ENCODE results near the gene MOV10. TPM values are rescaled to one million over a fixed set of nuclear protein-coding genes. Genes with fewer than 3 reads are reported as not detected.

MOV10 gene
- polyA plus RNA-seq, 4 donors, result 65.8 to 74.1 (median 72.1) TPM

DNA sequence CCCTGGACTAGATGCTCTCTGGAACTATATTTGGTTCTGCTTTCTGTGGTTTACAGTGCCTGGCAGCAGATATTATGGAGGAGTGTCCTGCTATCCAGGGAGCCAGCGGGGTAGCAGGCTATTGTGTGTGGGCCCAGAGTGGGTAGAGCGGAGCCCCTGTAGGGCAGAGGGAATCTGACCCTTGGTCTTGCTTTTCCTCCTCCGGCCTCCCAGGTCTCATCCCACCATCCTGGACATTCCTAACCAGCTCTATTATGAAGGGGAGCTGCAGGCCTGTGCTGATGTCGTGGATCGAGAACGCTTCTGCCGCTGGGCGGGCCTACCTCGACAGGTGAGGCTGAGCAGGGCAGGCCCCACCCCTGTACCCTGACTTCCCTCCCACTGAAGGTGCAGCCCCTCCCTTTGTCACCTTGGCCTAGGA lies 23.3 kb downstream of the MOV10 start:
- DNase-seq (ENCODE audit: low read depth in 4 of 4, low spot score in 3 of 4), result no peak

DNA sequence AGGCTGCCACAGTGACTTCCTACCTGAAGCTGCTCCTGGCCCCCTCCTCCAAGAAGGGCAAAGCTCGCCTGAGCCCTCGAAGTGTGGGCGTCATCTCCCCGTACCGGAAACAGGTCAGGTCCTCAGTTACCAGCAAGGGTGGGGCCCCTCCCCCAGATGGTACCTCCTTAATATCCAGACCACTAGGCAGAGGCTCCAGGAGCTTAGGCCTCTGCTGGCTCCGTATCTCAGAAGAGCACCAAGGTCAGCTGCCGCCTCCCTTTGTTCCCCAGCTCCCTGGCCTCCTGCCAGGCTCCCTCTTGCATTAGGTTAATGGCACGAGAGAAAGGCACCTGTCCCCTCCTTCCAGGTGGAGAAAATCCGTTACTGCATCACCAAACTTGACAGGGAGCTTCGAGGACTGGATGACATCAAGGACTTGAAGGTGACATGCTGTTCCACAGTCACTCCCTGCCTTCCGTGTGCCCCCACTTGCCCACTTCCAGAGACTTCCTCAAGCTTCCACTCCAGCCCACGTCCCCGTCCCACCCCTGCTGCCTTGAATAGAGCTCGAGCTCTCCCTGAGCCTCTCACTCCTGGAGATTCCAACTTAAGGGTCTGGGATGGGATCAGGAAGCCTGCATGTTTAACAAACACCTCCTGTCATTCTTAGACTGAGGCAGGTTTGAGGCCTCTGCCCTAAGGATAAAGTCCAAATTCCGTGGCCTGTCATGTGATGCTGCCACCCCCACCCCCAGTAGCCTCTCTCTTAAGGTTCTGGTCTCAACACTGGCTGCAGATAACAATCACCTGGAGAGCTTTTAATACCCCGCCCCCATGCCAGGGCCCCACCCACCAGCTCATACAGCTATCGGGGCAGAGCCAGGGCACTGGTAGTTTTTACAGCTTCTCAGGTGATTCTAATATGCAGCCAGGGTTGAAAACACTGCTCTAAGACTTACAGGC lies 24.2 kb downstream of the MOV10 start:
- no peak for DNase-seq (ENCODE audit: low read depth in 4 of 4, low spot score in 3 of 4)

DNA sequence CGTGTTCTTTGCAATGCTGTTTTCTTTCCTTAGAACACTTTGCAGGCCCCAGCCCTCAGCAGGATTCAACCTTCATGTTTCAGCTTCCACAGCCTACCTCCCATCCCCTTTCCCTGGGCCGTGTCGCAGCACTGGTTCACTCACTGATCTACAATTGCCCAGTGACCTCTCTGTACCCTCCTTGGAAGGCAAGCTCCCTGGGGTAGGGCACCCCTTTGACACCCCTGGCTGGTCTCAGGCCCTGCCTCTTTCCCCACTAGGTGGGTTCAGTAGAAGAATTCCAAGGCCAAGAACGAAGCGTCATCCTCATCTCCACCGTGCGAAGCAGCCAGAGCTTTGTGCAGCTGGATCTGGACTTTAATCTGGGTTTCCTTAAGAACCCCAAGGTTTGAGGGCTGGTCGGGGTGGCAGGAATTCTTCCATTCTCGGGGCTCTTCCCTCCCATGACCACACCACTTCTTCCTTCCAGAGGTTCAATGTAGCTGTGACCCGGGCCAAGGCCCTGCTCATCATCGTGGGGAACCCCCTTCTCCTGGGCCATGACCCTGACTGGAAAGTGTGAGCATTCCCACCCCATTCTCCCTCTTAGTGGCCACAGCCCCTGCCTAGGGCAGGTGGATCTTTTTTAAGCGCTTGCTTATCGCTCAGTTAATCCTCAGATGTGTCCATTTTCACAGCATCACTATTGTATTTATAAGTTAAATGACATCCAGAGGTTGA lies 25.1 kb downstream of the MOV10 start:
- DNase-seq (ENCODE audit: low read depth in 4 of 4, low spot score in 3 of 4), result no peak

DNA sequence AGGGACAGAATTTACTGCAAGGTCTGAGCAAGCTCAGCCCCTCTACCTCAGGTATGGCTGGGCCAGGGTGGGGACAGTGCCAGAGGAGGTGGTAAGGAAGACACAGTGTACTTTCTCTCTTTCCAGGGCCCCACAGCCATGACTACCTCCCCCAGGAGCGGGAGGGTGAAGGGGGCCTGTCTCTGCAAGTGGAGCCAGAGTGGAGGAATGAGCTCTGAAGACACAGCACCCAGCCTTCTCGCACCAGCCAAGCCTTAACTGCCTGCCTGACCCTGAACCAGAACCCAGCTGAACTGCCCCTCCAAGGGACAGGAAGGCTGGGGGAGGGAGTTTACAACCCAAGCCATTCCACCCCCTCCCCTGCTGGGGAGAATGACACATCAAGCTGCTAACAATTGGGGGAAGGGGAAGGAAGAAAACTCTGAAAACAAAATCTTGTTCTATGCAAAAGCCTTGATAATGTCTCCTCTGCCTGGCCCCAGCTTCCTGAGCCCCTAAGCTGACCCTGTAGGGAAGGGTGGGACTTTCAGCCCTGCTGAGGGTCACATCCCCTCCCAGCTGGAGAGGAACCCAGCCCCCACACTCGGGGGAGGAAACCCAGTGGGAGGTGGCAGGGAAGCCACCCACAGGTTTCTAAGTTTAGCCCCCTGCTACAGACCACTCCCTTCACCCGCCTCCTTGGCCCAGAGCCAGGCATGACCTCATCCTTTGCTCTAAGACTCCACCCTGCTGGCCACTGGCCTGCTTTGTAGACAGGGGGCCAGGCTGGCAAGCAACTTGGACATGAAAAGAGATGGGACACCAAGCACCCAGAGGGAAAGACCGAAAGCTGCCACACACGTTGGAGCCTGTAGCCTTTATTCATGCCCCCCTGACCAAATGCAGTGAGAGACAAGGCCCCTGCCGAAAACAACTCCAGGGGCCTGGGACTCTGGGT lies 26.1 kb downstream of the MOV10 start:
- DNase-seq (ENCODE audit: low read depth in 4 of 4, low spot score in 3 of 4), result peak; percentile 85 to 93 (median 91)

DNA sequence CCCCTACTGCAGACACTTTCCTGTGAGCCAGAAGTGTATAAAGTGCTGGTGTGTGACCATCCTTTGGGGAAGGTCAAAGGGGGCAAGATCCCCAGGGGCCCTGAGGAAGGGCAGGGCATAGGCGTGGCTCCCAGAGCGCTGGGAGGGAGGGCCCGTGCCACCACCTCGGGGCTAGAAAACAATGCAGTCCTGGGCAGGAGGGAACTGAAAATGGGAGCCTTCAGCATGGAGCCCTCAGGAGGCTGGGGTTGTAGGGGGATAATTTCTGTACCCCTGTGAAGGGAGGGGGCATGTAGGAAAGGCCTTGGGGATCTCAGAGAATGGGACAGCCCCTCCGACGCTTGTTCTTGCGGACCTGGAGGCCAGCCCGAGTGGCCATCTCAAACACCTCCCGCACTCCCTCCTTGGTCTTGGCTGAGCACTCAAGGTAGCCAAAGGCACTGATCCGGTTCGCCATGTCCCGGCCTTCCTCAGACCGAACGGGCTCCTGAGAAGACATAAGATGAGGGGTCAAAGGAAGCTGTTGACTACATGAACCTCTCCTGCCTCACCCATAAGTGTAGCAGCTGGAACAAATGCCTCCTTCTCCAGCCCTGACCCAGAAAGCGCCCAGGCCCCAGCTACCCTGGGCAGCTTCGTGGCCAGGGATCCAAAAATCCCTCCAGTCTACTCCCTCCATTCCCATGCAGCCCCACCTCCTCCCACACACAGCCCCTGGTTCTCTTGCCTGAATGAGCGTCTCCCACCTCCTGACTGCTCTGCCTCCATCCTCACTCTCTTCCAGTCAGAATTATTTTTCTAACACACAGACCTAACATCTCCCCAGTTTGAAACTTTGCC lies 27.0 kb downstream of the MOV10 start:
- DNase-seq (ENCODE audit: low read depth in 4 of 4, low spot score in 3 of 4), result no peak

DNA sequence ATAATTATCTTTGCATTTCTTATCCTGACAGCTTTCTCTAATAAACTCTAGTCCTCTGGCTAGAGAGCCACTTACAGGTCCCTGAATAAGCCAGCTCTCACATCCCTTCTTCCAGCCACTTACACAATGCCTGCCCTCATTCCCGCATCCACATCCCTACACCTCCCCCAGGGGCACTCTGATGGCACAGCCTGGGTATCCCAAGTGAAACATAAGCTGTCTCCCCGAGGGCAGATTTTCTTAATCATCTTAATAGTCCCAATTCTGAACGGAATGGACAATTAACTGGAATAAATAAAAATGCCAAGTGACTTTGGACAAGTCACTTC lies 27.6 kb downstream of the MOV10 start:
- DNase-seq (ENCODE audit: low read depth in 4 of 4, low spot score in 3 of 4), result no peak

DNA sequence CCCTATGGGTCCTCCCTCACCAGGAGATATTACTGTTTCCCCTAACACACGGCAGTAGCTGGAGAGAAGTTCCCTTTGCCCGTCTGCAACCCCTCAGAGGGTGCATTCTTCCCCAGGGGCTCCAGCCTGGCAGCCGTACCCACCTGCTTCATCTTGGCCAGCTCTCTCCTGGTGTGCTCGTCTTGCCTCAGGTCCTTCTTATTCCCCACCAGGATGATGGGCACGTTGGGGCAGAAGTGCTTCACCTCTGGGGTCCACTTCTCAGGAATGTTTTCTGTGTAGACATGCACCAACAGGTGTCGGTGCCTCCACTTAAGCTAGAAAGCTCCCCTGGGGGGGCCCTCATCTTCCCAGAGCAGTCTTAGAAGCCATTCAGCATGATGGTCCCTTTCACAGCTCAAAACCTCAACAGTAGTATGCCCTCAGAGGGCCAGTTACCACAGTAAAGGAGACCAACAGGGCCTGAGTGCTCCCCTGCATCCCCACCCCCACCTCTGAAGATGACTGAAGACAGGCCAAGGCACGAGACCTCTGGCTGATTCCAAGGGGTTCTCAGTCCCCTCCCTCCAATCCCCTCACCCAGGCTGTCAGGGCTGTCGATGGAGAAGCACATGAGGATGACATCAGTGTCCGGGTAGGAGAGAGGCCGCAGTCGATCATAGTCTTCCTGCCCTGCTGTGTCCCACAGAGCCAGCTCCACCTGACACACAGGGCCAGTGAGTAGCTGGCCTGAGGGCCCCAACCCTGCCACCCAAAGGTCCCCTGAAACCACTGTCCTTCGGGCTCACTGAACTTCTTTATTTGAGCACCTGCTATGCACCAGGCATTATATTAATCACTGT lies 28.2 kb downstream of the MOV10 start:
- no peak for DNase-seq (ENCODE audit: low read depth in 4 of 4, low spot score in 3 of 4)

DNA sequence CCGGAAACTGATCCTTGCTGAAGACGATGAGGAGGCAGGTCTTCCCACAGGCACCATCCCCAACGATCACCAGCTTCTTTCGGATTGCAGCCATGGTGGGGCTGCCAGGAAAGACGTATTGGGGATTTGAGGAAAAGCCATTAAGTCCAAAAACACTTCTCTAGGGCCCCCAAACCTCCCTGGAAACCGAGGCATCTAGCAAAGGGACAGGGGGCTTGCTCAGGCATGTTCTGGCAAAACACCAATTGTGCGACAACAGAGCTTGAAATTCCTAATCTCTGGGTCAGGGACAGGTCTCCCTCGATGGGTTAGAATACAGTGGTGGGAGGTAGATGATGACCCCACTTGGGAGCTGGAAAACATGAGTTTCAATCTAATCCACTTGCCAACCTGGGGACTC lies 29.2 kb downstream of the MOV10 start:
- DNase-seq (ENCODE audit: low read depth in 4 of 4, low spot score in 3 of 4), result no peak

DNA sequence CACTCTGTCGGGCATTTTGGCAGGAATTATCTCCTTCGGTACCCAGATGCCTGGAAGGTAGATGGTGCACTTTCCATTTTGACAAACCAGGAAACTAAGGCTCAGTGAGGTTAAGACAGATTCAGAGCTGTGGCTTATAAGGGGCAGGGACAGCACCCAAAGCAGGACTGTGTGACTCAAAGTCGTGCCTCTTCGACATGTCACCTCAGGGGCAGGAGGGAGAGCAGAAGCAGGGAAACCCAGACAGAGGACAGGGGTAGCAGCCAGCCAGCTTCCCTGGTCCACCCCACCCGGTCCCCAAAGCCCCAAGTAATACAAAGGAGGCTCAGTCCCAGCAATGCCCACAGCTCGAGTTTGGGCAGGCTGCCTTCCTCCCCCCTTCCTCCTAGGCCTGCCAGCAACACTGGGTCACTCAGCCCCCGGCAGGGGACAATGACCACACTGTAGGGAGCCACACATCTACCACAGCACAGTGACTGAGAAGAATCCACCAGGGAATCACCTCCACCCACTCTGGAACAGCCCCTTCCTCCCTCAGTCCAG lies 30.0 kb downstream of the MOV10 start:
- DNase-seq (ENCODE audit: low read depth in 4 of 4, low spot score in 3 of 4), result no peak

DNA sequence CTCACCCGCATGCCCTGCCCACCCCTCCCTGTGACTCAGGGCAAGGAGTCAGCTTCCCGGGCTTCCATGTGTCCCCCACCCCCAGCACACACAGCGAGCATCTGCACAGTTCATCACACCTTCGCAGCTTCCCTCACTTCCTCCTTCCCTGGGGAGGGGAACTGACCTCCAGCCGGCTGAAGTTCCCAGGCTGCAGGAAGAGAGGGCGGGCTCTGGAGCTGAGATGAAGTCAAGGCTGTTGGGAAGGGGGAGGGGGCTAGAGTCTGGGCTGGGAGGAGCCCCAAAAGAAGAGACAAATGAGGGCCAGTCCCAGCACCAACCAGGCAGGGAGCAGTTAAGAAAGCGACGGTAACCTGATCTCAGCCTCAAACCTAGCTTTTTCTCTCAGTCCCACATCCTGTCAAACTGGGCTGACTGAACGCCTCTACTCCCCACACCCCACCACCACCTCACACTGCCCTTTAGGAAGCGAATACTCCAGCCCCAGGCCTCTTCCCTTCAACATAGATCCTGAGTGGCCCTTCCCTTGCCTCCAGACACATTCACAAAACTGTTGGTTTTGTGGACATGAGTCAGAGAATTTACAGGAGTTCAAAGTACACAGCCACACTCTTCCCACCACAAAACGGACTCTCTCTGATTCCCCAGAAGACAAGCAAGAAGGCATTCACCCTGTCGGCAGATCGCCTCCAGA lies 30.6 kb downstream of the MOV10 start:
- DNase-seq (ENCODE audit: low read depth in 4 of 4, low spot score in 3 of 4), result peak; percentile 79 to 95 (median 93)

DNA sequence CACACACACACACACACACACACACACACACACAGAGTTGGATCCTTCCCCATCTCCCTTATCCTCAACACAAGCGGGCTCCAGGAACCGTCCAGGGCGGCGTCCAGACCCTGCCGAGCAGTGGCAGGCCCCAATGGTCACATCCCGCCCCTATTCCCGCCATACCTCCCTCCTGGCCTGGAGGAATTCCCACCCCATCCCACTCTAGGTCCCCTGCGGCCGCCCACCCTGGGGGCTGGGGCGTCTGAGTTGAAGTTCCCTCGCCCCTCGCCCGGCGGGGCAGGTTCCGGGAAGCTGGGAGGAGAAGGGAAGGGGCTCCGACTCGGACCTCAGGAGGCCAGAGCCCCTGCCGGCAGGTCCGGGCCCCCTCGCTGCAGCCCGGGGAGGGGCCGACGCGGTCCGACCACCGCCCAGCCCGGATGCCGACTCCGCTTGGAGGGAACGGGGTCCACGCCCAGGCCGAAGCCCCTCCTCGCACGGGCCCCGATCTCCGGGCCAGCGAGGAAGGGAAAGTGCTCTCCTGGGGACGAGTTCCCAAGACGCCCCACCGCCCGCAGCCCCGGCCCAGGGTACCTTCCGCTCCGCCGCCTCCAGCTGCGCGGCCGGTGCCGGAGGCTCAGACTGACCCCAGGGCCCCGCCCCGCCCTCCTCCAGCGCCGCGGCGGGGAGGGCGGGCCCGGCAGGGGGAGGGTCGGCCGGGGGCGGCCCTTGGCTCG lies 32.2 kb downstream of the MOV10 start, which contains the start of gene RHOC:
Gene RHOC, minus strand, starts transcription at position 623 of the 716 bp plus-strand sequence. CDS start 3,328 bp downstream, outside the sequence.
- DNase-seq (ENCODE audit: low read depth in 4 of 4, low spot score in 3 of 4), result peak in 2 of 4 donors; percentile 39 to 69

DNA sequence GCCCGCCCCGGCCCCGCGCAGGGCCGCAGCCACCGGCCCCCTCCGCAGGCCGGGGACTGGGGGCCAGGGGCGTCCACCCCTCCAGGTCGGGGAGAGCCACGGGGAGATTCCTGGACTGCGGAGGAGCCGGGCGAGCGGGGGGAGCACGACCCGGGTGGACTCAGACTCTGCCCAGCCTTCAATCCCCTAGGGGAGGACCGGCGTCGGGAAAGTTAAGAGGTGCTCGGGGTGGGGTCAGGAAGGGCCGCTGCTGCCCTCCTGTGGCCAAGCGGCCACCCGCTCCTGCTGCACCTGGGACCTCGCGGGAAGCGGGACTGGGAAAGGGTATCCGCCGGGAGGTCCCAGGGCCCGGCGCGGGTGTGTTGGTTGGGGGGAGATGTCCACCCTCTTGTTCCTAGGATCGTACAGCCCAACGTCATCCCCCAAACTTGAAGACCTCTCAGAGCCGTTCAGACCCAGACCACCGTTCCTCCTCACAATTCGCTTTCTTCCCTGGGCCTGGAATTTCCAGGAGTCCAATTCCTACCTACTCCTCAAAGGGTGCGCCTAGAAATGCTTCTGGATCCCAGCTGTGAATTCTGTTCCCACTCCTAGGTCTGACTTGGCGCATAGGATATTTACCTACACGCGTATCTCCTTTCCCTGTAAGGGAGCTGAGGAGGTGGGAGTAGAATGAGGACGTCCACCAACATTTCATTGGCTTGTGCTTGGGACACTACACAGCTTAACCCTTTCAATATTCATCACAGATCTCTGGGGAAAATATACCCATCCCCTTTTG lies 33.0 kb downstream of the MOV10 start:
- DNase-seq (ENCODE audit: low read depth in 4 of 4, low spot score in 3 of 4), result peak; percentile 81 to 88 (median 84)

DNA sequence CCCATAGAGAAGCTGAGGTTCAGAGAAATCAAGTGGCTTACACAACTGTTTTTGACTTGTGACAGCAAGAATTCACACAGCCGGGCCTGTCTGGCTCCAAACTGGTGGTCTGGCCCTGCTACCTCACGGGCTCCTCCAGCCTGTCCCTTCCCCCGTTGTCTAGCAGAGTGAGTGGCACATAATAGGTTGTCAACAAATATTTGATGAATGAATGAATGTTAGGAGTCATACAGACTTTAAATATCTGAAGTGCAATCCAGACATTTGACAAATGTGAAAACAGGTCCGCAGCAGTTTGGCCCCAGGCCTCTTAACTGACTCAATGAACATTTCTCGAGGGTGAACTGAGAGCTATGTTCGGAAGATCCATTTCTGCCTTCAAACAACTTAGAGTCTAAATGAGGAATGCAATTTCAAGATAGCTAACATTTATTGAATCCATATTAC lies 33.6 kb downstream of the MOV10 start:
- DNase-seq (ENCODE audit: low read depth in 4 of 4, low spot score in 3 of 4), result no peak

DNA sequence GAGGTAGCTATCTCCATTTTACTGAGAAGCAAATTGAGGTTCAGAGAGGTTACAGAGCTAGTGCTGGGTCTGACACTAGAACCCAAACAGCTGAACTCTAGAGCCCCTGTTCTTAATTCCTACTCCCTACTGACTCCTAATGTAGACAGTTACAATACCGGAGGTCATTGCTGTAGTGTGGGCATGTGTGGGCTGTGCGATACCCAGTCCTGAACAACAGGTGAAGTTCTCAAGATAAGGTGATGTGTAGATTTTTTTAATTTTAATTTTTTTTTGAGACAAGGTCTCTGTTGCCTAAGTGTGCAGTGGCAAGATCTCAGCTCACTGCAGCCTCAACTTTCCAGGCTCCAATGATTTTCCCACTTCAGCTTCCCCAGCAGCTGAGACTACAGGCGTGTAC lies 34.0 kb downstream of the MOV10 start:
- DNase-seq (ENCODE audit: low read depth in 4 of 4, low spot score in 3 of 4), result no peak

DNA sequence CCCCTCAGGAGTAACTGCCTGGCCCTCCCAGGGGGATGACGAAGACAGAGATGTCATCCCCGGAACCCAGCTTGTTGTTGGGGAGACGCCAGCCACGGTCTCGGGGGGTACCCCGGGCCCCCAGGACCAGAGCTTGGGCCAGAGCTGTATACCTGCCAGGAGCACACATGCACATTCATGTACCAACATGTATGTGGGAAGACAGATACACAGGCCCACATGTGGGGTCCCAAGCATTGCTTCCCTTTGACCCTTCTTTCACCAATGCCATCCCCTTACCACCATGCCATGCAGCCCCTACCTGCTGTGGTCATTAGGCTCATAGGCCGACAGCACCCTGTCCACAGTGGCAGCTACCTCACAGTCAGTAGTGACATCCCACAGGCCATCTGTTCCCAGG lies 35.7 kb downstream of the MOV10 start:
- DNase-seq (ENCODE audit: low read depth in 4 of 4, low spot score in 3 of 4), result no peak

DNA sequence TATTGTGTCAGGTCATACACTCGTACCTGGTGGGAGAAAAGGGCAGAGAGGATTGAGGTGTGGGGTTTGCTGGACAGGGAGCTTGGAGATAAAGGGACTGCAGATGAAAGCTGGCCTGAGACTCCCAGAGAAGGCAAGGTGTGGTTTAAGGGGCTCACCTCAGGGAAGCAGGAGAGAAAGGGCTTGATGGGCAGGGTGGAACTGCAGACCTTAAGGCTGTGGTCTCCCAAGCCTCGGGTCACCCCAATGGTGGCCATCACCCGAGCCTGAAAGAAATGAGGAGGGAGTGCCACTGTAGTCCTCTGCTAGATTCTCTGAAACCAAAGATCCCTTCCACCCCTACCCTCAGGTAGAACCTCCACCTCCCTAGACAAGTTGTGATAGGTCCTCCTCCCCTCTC lies 36.1 kb downstream of the MOV10 start:
- DNase-seq (ENCODE audit: low read depth in 4 of 4, low spot score in 3 of 4), result no peak
